ENCODE results near the gene AFF3. TPM values are rescaled to one million over a fixed set of nuclear protein-coding genes. Genes with fewer than 3 reads are reported as not detected.

AFF3 gene
- total and polyA plus RNA-seq, 2 donors (not counting 3 experiments of a cell fraction or from before 2014, with no cell fraction given): 0.06 to 0.07 TPM

DNA sequence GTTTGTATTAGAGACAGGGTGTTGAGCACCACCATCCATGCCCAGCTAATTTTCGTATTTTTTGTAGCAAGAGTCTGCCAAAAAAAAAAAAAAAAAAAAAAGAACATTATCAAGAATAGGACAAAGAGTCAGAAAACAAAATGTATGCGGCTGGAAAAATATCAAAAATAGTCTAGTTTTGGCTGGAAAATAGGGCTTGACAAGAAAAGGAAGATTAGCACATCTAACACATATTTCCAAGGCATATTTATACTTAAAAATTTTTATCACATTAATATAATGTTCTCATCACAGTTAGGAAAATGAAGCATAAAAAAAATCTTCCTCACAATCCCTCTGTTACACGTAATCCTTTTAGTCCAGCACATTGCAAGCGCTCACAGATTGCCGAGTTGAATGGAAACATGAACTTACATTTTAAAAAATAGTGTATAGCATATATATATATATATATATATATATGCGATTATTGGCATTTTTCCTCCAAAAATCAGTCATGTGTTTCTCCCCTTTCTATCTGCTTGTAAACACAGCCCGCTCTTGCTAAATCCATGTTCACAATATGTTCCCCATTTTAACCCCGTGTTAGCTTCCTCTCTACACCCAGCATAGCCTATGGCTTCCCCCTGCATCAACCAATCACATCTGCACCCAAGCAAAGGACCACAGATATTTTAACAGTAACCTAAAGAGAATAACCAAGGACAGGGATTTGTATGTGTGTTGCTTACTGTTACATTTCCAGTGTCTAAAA, 183.0 kb downstream of the AFF3 start:
- Histone ChIP-seq H3K9me1 (replicated peaks; ENCODE audit: control insufficient read depth, extremely low read depth, insufficient read depth, low read length) (no peaks in the 10 kb centered on the region), H3K4me2 (ENCODE audit: insufficient read depth, low read length) (no peak overlapping the region), H3K9me3 (replicated peaks; ENCODE audit: control insufficient read depth, insufficient read depth, low read length) (no peaks in the 10 kb centered on the region), H3K4me3 (replicated peaks in 1 of 3; ENCODE audit: insufficient read depth in 1 of 3, low read depth in 1 of 3, low read length in 3 of 3) (no peak overlapping the region), H3K79me2 (ENCODE audit: control insufficient read depth, insufficient read depth, low read length) (no peaks in the 10 kb centered on the region), H2AFZ (ENCODE audit: low read depth, low read length) (no peak overlapping the region), H4K20me1 (replicated peaks; ENCODE audit: control insufficient read depth, extremely low read depth, insufficient read depth, low read length) (no peaks in the 10 kb centered on the region), H3K9ac (replicated peaks; ENCODE audit: extremely low read depth, insufficient read depth, low read length) (no peak overlapping the region), H3K4me1 (ENCODE audit: control insufficient read depth, extremely low read depth, insufficient read depth, low read length) (no peaks in the 10 kb centered on the region), H3K27ac (ENCODE audit: insufficient read depth, low read depth, low read length) (no peak overlapping the region), H3K36me3 (ENCODE audit: control insufficient read depth in 2 of 2, extremely low read depth in 1 of 2, insufficient read depth in 2 of 2, low read length in 2 of 2) (no peaks in the 10 kb centered on the region), H3K27me3 (ENCODE audit: control insufficient read depth in 2 of 2, insufficient read depth in 2 of 2, low read length in 2 of 2) (peaks cover 0 to 1% of the 10 kb centered on the region in 2 experiments)
- intact Hi-C loops (cut with micrococcal nuclease) (no loop called here), dilution Hi-C loops (cut with MboI; ENCODE audit: extremely low pct_ligation_motif_present, low sequenced_read_pairs) (no loop called here)
- FAIRE-seq: no peak
- POLR2A ChIA-PET: no interaction called here
- BruUV-seq (replicated peaks): no TSS peak
- TF ChIP-seq POLR2AphosphoS5 (IDR thresholded peaks at IDR 0.05; ENCODE audit: insufficient read depth, low read depth, low read length): no peak
- no peak for TF ChIP-seq POLR2A (IDR thresholded peaks at IDR 0.05; ENCODE audit: low read depth, low read length)
- no peak for TF ChIP-seq FOS (IDR thresholded peaks at IDR 0.05; ENCODE audit: borderline replicate concordance, insufficient read depth, low read length)
- TF ChIP-seq CTCF (IDR thresholded peaks at IDR 0.05; ENCODE audit: extremely low read depth in 1 of 2, insufficient read depth in 1 of 2, low read depth in 1 of 2, low read length in 2 of 2): no peak
- TF ChIP-seq GATA2 (IDR thresholded peaks at IDR 0.05; ENCODE audit: insufficient read depth, insufficient read length, low read depth, low read length): no peak
- TF ChIP-seq MYC (IDR thresholded peaks at IDR 0.05; ENCODE audit: low read depth, low read length): no peak
- TF ChIP-seq, protein P1, sequence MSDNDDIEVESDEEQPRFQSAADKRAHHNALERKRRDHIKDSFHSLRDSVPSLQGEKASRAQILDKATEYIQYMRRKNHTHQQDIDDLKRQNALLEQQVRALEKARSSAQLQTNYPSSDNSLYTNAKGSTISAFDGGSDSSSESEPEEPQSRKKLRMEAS (IDR thresholded peaks at IDR 0.05; ENCODE audit: insufficient read depth, insufficient read length): no peak
- no peak for TF ChIP-seq EZH2 (IDR thresholded peaks at IDR 0.05; ENCODE audit: borderline replicate concordance, low read depth, low read length, severe bottlenecking)
- no peak for TF ChIP-seq JUN (IDR thresholded peaks at IDR 0.05; ENCODE audit: borderline replicate concordance, insufficient read depth, insufficient read length, low read depth)
- DNase-seq (ENCODE audit: low read depth, low spot score): no peak
- CTCF ChIA-PET: no interaction called here
